IMR-90 (cell line): ENCODE results near the gene BICD1. TPM values are rescaled to one million over a fixed set of nuclear protein-coding genes. Genes with fewer than 3 reads are reported as not detected.

Experiments
- ATAC-seq: fragments of 200-7000 bp; cut with Tn5 transposase; 2 replicates; pipeline ENCODE4 v1.9.1; 2020; ENCODE audit warnings: low read depth, mild to moderate bottlenecking, moderate library complexity
- BruUV-seq: library from RNA; stranded (reverse); fragments of 400-500 nt; replicated peaks from 2 replicates; lab custom pipeline; 2021; lab: Mats Ljungman, UMichigan
- CTCF ChIA-PET: fragments of 300-600 bp; formaldehyde crosslinking; extraction: SDS; loops from one replicate; lab custom pipeline; 2021; ENCODE audit warnings: antibody characterized with exemption; lab: Yijun Ruan, JAX
- POLR2A ChIA-PET: fragments of 300-600 bp; sonication (Branson Sonifier 250); formaldehyde crosslinking; loops from one replicate; lab custom pipeline; 2022; ENCODE audit warnings: antibody characterized with exemption; ENCODE audit not compliant: unreplicated experiment; lab: Charles Lee
- DNase-seq: peaks from one replicate; pipeline ENCODE4 v3.0.0; 2013
- H2AFZ ChIP-seq: replicated peaks from 2 replicates; pipeline ENCODE3; 2013; ENCODE audit warnings: low read length, mild to moderate bottlenecking; ENCODE audit not compliant: poor library complexity
- H2AK5ac ChIP-seq: 2 replicates; pipeline ENCODE4 v1.6.1; 2013; ENCODE audit warnings: low read depth, low read length, inconsistent platforms
- H2AK9ac ChIP-seq: replicated peaks from 2 replicates; pipeline ENCODE3; 2013; ENCODE audit warnings: mild to moderate bottlenecking, low read depth, low read length, moderate library complexity; ENCODE audit not compliant: poor library complexity
- H2BK120ac ChIP-seq: 2 replicates; pipeline ENCODE4 v1.6.1; 2013; ENCODE audit warnings: low read depth, low read length, inconsistent platforms
- H2BK15ac ChIP-seq: 3 replicates; pipeline ENCODE4 v1.6.1; 2013; ENCODE audit warnings: low read depth, low read length, inconsistent platforms
- H2BK20ac ChIP-seq: 2 replicates; pipeline ENCODE4 v1.6.1; 2013; ENCODE audit warnings: low read depth, mild to moderate bottlenecking, inconsistent platforms, low read length, moderate library complexity
- H2BK5ac ChIP-seq: 2 replicates; pipeline ENCODE4 v1.6.1; 2013; ENCODE audit warnings: mild to moderate bottlenecking, low read depth, low read length, inconsistent platforms; ENCODE audit not compliant: poor library complexity, severe bottlenecking
- H3K14ac ChIP-seq: replicated peaks from 2 replicates; pipeline ENCODE4 v1.6.1; 2013; ENCODE audit warnings: low read depth, low read length, inconsistent platforms
- H3K18ac ChIP-seq: 2 replicates; pipeline ENCODE4 v1.6.1; 2013; ENCODE audit warnings: low read depth, low read length, control low read depth
- H3K23ac ChIP-seq: 2 replicates; pipeline ENCODE4 v1.6.1; 2013; ENCODE audit warnings: low read depth, low read length, inconsistent platforms
- H3K27ac ChIP-seq: 2 replicates; pipeline ENCODE4 v1.5.1; 2013; ENCODE audit warnings: mild to moderate bottlenecking, control low read depth, low read length; ENCODE audit not compliant: insufficient read depth
- H3K27me3 ChIP-seq: 2 replicates; pipeline ENCODE4 v1.6.1; 2013; ENCODE audit warnings: low read length; ENCODE audit not compliant: control insufficient read depth, insufficient read depth
- H3K36me3 ChIP-seq: 2 replicates; pipeline ENCODE4 v1.6.1; 2013; ENCODE audit warnings: low read length, mixed read lengths; ENCODE audit not compliant: control insufficient read depth, insufficient read depth
- H3K4ac ChIP-seq: 2 replicates; pipeline ENCODE4 v1.6.1; 2013; ENCODE audit warnings: low read depth, low read length, inconsistent platforms
- H3K4me1 ChIP-seq: 2 replicates; pipeline ENCODE4 v1.6.1; 2013; ENCODE audit warnings: low read length, mixed read lengths; ENCODE audit not compliant: control insufficient read depth, insufficient read depth
- H3K4me2 ChIP-seq: 2 replicates; pipeline ENCODE4 v1.6.1; 2013; ENCODE audit warnings: low read depth, mild to moderate bottlenecking, control low read depth, low read length, moderate library complexity
- H3K4me3 ChIP-seq: 2 replicates; pipeline ENCODE4 v1.5.1; 2013; ENCODE audit warnings: low read depth, mild to moderate bottlenecking, control low read depth, low read length, moderate library complexity; ENCODE audit not compliant: insufficient read depth
- H3K56ac ChIP-seq: 2 replicates; pipeline ENCODE4 v1.6.1; 2013; ENCODE audit warnings: low read length, inconsistent platforms; ENCODE audit not compliant: insufficient read depth; ENCODE audit errors: extremely low read depth
- H3K79me1 ChIP-seq, 2 experiments: 2 replicates each; pipeline ENCODE4 v1.6.1; 2013; ENCODE audit warnings: low read length in 2 of 2, inconsistent platforms in 1 of 2, low read depth in 1 of 2
- H3K9ac ChIP-seq: 2 replicates; pipeline ENCODE4 v1.6.1; 2013; ENCODE audit warnings: low read depth, low read length, control low read depth
- H3K9me1 ChIP-seq: 2 replicates; pipeline ENCODE4 v1.6.1; 2013; ENCODE audit warnings: low read length, inconsistent platforms; ENCODE audit not compliant: insufficient read depth
- H3K9me3 ChIP-seq: 2 replicates; pipeline ENCODE4 v1.6.1; 2013; ENCODE audit warnings: low read length; ENCODE audit not compliant: control insufficient read depth, insufficient read depth
- H4K20me1 ChIP-seq: 2 replicates; pipeline ENCODE4 v1.6.1; 2013; ENCODE audit warnings: low read length, inconsistent platforms; ENCODE audit not compliant: insufficient read depth
- H4K5ac ChIP-seq: 2 replicates; pipeline ENCODE4 v1.6.1; 2013; ENCODE audit warnings: mild to moderate bottlenecking, low read depth, low read length, control low read depth
- H4K8ac ChIP-seq, 2 experiments: 2 replicates each; pipeline ENCODE4 v1.6.1; 2013; ENCODE audit warnings: low read depth in 2 of 2, low read length in 2 of 2, control low read depth in 1 of 2, inconsistent platforms in 1 of 2
- H4K91ac ChIP-seq: 2 replicates; pipeline ENCODE4 v1.6.1; 2013; ENCODE audit warnings: low read depth, low read length, inconsistent platforms; ENCODE audit not compliant: insufficient read depth
- BHLHE40 ChIP-seq: fragments of 150-350 bp; IDR thresholded peaks from 2 replicates; pipeline ENCODE4 v1.6.1; 2016; ENCODE audit warnings: mild to moderate bottlenecking, low read depth, low read length
- CEBPB ChIP-seq: IDR thresholded peaks from 2 replicates; pipeline ENCODE4 v1.6.1; 2012; ENCODE audit warnings: low read depth, low read length, improper control_type of control experiment
- MAZ ChIP-seq: IDR thresholded peaks from 2 replicates; pipeline ENCODE4 v1.6.1; 2012; ENCODE audit warnings: low read depth, mild to moderate bottlenecking, low read length, improper control_type of control experiment, moderate library complexity, borderline replicate concordance
- RCOR1 ChIP-seq: IDR thresholded peaks from 2 replicates; pipeline ENCODE4 v1.6.1; 2012; ENCODE audit warnings: mild to moderate bottlenecking, low read length, improper control_type of control experiment; ENCODE audit not compliant: insufficient replicate concordance
- WGBS, 2 experiments: methylation state at CpG; one replicate each; pipeline versions ENCODE4 v1.1.5 to v1.1.7; 2013; ENCODE audit warnings: missing lambda C conversion rate in 2 of 2; ENCODE audit not compliant: insufficient read length in 1 of 2; ENCODE audit errors: extremely low coverage in 2 of 2; 5-methylcytosine and 5-hydroxymethylcytosine counted together
- dilution Hi-C: fragments of 300-500 bp; cut with HindIII; formaldehyde crosslinking; loops from one replicate; pipeline ENCODE4 v1.14.3; 2018; ENCODE audit warnings: low sequenced_read_pairs; ENCODE audit not compliant: unreplicated experiment
- in situ Hi-C: fragments of 300-500 bp; cut with MboI; formaldehyde crosslinking; loops from 3 replicates; pipeline ENCODE4 v1.14.3; 2019; ENCODE audit warnings: low sequenced_read_pairs, inconsistent platforms, mixed read lengths
- intact Hi-C: fragments of 100-400 bp; cut with micrococcal nuclease; formaldehyde crosslinking; loops from 2 replicates; pipeline ENCODE4 v1.10.0; 2022
- polyA plus RNA-seq, 3 experiments: library from polyadenylated mRNA; depleted of rRNA; stranded (reverse); fragments of >200 nt; gene quantifications; 2 replicates each; pipeline ENCODE4 v1.2.3, GENCODE V29; 2012; ENCODE audit warnings: low replicate concordance in 1 of 3
- total RNA-seq: library from RNA; depleted of rRNA; stranded (reverse); fragments of >200 nt; gene quantifications from 2 replicates; pipeline ENCODE4 v1.2.3, GENCODE V29; 2012
- TF ChIP-seq, protein P1 (sequence below): fragments of 150-350 bp; IDR thresholded peaks from 2 replicates; pipeline ENCODE4 v1.6.1; 2016; ENCODE audit warnings: low read depth, mild to moderate bottlenecking, low read length, moderate library complexity, borderline replicate concordance
- TF ChIP-seq, protein P2 (sequence below): fragments of 150-350 bp; IDR thresholded peaks from 2 replicates; pipeline ENCODE4 v1.6.1; 2017; ENCODE audit warnings: mild to moderate bottlenecking, antibody characterized with exemption, low read length, low read depth

Gene BICD1
- total and polyA plus RNA-seq, 2 of the 4 experiments (the other 2 are of a cell fraction) = 17.2 to 21.8 TPM

- no peak overlapping the region for H2BK15ac ChIP-seq
- ChIA-PET POLR2A (no interaction called here), CTCF (no interaction called here)
- no peaks in the 10 kb centered on the region for H3K9me3 ChIP-seq
- no peak overlapping the region for H3K18ac ChIP-seq
- H2AK5ac ChIP-seq = no peak overlapping the region
- H3K4ac ChIP-seq = no peak overlapping the region
- H3K9ac ChIP-seq = no peak overlapping the region
- H3K56ac ChIP-seq = no peak overlapping the region
- H2BK120ac ChIP-seq = no peak overlapping the region
- no peak overlapping the region for H2AFZ ChIP-seq
- ATAC-seq = no peak
- no peaks in the 10 kb centered on the region for H3K27me3 ChIP-seq
- no peaks in the 10 kb centered on the region for H3K4me1 ChIP-seq
- H4K20me1 ChIP-seq = 0 out of 2 replicates have a peak, but pooled peaks cover 4% of the 10 kb centered on the region
- DNase-seq = no peak
- dilution Hi-C loops (no loop called here), in situ Hi-C loops (no loop called here), intact Hi-C loops (no loop called here)
- H3K36me3 ChIP-seq = peaks cover 13% of the 10 kb centered on the region
- H3K4me2 ChIP-seq = no peak overlapping the region
- H4K91ac ChIP-seq = no peak overlapping the region
- peaks cover 25 to 46% of the 10 kb centered on the region in 2 experiments for H3K79me1 ChIP-seq
- H3K14ac ChIP-seq = no peak overlapping the region
- H2AK9ac ChIP-seq = no peak overlapping the region
- no TSS peak for BruUV-seq
- whole genome bisulfite sequencing, 2 experiments = 86% methylated on average over 1 of the region's 5 CpGs; no CpG with 5 or more reads in 1 of the 2 experiments
- TF ChIP-seq, protein P1, sequence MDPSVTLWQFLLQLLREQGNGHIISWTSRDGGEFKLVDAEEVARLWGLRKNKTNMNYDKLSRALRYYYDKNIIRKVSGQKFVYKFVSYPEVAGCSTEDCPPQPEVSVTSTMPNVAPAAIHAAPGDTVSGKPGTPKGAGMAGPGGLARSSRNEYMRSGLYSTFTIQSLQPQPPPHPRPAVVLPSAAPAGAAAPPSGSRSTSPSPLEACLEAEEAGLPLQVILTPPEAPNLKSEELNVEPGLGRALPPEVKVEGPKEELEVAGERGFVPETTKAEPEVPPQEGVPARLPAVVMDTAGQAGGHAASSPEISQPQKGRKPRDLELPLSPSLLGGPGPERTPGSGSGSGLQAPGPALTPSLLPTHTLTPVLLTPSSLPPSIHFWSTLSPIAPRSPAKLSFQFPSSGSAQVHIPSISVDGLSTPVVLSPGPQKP = no peak
- TF ChIP-seq, protein P2, sequence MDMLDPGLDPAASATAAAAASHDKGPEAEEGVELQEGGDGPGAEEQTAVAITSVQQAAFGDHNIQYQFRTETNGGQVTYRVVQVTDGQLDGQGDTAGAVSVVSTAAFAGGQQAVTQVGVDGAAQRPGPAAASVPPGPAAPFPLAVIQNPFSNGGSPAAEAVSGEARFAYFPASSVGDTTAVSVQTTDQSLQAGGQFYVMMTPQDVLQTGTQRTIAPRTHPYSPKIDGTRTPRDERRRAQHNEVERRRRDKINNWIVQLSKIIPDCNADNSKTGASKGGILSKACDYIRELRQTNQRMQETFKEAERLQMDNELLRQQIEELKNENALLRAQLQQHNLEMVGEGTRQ = no peak
- no peak for TF ChIP-seq RCOR1
- TF ChIP-seq CEBPB = no peak
- no peak for TF ChIP-seq MAZ
- no peak for TF ChIP-seq BHLHE40
- no peak overlapping the region for H4K8ac ChIP-seq
- H2BK5ac ChIP-seq = no peak overlapping the region
- no peak overlapping the region for H4K5ac ChIP-seq
- no peak overlapping the region for H3K27ac ChIP-seq
- H3K4me3 ChIP-seq = no peak overlapping the region
- no peak overlapping the region for H3K23ac ChIP-seq
- H2BK20ac ChIP-seq = no peak overlapping the region
- peaks cover 8% of the 10 kb centered on the region; the same call in 1 of the 2 replicates for H3K9me1 ChIP-seq
Observed at GRCh38 chr12:32226768-32227167, 120.1 kb downstream of the BICD1 start.
